ENCODE measurements around the gene GBGT1. TPM values are rescaled to one million over a fixed set of nuclear protein-coding genes. Genes with fewer than 3 reads are reported as not detected.

GBGT1 gene
- polyA plus RNA-seq, 1 donor from 2014 or later, result not detected

DNA sequence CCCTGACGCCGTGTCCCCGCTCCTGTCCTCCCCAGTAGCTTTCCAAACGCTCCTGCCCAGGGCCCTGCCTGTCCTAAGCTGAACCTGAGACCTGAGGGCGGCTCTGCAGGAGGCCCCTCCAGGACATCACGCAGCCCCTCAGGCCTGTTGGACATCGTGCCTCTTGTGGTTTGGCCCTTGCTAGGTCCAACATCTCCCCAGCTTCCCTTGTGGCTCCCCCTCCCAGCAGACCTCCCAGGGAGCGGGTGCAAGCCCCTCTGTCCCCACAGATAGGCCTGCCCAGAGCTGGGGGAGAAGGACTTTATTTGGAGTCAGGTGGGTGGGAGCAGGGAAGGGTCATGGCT lies 41.3 kb upstream of the GBGT1 start:
- H3K27ac ChIP-seq (ENCODE audit: low read length), result no peak overlapping the region
- TF ChIP-seq, protein P1, sequence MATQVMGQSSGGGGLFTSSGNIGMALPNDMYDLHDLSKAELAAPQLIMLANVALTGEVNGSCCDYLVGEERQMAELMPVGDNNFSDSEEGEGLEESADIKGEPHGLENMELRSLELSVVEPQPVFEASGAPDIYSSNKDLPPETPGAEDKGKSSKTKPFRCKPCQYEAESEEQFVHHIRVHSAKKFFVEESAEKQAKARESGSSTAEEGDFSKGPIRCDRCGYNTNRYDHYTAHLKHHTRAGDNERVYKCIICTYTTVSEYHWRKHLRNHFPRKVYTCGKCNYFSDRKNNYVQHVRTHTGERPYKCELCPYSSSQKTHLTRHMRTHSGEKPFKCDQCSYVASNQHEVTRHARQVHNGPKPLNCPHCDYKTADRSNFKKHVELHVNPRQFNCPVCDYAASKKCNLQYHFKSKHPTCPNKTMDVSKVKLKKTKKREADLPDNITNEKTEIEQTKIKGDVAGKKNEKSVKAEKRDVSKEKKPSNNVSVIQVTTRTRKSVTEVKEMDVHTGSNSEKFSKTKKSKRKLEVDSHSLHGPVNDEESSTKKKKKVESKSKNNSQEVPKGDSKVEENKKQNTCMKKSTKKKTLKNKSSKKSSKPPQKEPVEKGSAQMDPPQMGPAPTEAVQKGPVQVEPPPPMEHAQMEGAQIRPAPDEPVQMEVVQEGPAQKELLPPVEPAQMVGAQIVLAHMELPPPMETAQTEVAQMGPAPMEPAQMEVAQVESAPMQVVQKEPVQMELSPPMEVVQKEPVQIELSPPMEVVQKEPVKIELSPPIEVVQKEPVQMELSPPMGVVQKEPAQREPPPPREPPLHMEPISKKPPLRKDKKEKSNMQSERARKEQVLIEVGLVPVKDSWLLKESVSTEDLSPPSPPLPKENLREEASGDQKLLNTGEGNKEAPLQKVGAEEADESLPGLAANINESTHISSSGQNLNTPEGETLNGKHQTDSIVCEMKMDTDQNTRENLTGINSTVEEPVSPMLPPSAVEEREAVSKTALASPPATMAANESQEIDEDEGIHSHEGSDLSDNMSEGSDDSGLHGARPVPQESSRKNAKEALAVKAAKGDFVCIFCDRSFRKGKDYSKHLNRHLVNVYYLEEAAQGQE (IDR thresholded peaks at IDR 0.05; ENCODE audit: borderline replicate concordance), result no peak
- TF ChIP-seq EZH2 (IDR thresholded peaks at IDR 0.05; ENCODE audit: borderline replicate concordance, insufficient read depth, low read length, poor library complexity, severe bottlenecking) (no peak), POLR2AphosphoS5 (IDR thresholded peaks at IDR 0.05) (no peak), SMC3 (conservative IDR thresholded peaks at IDR 0.05; ENCODE audit: poor library complexity) (no peak), EP300 (conservative IDR thresholded peaks at IDR 0.05; ENCODE audit: poor library complexity, severe bottlenecking) (no peak), MXI1 (conservative IDR thresholded peaks at IDR 0.05; ENCODE audit: poor library complexity, severe bottlenecking) (no peak), RAD21 (conservative IDR thresholded peaks at IDR 0.05) (no peak), TAF1 (IDR thresholded peaks at IDR 0.05; ENCODE audit: low read depth) (no peak)
- TF ChIP-seq, protein P2, sequence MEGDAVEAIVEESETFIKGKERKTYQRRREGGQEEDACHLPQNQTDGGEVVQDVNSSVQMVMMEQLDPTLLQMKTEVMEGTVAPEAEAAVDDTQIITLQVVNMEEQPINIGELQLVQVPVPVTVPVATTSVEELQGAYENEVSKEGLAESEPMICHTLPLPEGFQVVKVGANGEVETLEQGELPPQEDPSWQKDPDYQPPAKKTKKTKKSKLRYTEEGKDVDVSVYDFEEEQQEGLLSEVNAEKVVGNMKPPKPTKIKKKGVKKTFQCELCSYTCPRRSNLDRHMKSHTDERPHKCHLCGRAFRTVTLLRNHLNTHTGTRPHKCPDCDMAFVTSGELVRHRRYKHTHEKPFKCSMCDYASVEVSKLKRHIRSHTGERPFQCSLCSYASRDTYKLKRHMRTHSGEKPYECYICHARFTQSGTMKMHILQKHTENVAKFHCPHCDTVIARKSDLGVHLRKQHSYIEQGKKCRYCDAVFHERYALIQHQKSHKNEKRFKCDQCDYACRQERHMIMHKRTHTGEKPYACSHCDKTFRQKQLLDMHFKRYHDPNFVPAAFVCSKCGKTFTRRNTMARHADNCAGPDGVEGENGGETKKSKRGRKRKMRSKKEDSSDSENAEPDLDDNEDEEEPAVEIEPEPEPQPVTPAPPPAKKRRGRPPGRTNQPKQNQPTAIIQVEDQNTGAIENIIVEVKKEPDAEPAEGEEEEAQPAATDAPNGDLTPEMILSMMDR (IDR thresholded peaks at IDR 0.05; ENCODE audit: poor library complexity, severe bottlenecking), result no peak

DNA sequence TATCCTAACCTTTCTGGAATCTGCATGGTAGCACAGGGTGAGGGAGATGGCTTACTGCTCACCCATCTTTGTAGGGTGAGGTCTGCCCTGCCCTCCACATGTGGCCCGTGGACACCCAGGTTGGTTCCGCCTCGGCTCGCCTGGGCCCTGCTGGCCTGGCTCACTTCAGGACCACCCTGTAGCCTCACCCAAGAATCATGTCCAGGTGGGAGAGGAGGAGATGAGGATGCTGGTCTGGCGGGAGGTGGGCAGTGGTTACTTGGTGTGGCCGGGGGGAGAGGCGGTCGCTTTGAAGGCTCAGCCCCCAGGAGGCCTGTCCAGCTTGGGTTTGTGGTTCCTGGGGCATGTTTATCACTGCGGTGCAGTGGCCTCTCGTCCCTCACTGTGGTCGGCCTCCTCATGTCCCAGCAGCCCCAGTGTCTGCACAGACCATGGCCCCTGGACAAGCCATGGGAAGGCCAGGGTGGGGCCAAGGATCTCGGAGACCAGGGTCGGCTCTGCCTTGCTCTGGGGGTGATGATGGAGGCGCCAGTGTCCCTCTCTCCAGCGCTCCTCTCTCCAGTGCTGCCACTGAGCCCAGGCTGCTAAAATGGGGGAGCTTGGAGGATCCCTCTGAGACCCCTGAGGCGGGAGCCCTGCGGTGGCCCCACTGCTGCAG lies 40.8 kb upstream of the GBGT1 start:
- Histone ChIP-seq H3F3A (ENCODE audit: insufficient read depth, low read length, poor library complexity, severe bottlenecking) (no peaks in the 10 kb centered on the region), H3K9me3 (ENCODE audit: low read length) (no peaks in the 10 kb centered on the region), H2AFZ (ENCODE audit: low read depth, low read length) (no peak overlapping the region), H3K79me2 (replicated peaks; ENCODE audit: insufficient read depth, low read length) (no peaks in the 10 kb centered on the region), H3K27me3 (ENCODE audit: insufficient read depth, low read depth, low read length) (no peaks in the 10 kb centered on the region), H3K36me3 (ENCODE audit: insufficient read depth, low read length) (no peaks in the 10 kb centered on the region), H3K4me2 (ENCODE audit: low read length) (no peak overlapping the region), H3K9ac (ENCODE audit: low read length) (no peak overlapping the region), H3K27ac (ENCODE audit: low read length) (no peak overlapping the region), H3K4me3 (ENCODE audit: low read length) (no peak overlapping the region), H3K9me2 (ENCODE audit: insufficient read depth, low read length) (no peaks in the 10 kb centered on the region), H4K20me1 (ENCODE audit: insufficient read depth) (no peaks in the 10 kb centered on the region)
- TF ChIP-seq SMC3 (conservative IDR thresholded peaks at IDR 0.05; ENCODE audit: poor library complexity) (no peak), TAF1 (IDR thresholded peaks at IDR 0.05; ENCODE audit: low read depth) (no peak), EZH2 (IDR thresholded peaks at IDR 0.05; ENCODE audit: borderline replicate concordance, insufficient read depth, low read length, poor library complexity, severe bottlenecking) (no peak), POLR2AphosphoS5 (IDR thresholded peaks at IDR 0.05) (no peak), RAD21 (conservative IDR thresholded peaks at IDR 0.05) (no peak)
- TF ChIP-seq, protein P2 (IDR thresholded peaks at IDR 0.05; ENCODE audit: poor library complexity, severe bottlenecking), result no peak
- TF ChIP-seq, protein P1 (IDR thresholded peaks at IDR 0.05; ENCODE audit: borderline replicate concordance), result no peak

More for the DNA sequence above, 41.3 kb upstream of the GBGT1 start:
- Histone ChIP-seq H3F3A (ENCODE audit: insufficient read depth, low read length, poor library complexity, severe bottlenecking) (no peaks in the 10 kb centered on the region), H4K20me1 (ENCODE audit: insufficient read depth) (no peaks in the 10 kb centered on the region), H3K79me2 (replicated peaks; ENCODE audit: insufficient read depth, low read length) (no peaks in the 10 kb centered on the region), H3K9me3 (ENCODE audit: low read length) (no peaks in the 10 kb centered on the region), H3K9ac (ENCODE audit: low read length) (no peak overlapping the region), H3K36me3 (ENCODE audit: insufficient read depth, low read length) (no peaks in the 10 kb centered on the region), H3K9me2 (ENCODE audit: insufficient read depth, low read length) (no peaks in the 10 kb centered on the region), H2AFZ (ENCODE audit: low read depth, low read length) (no peak overlapping the region), H3K27me3 (ENCODE audit: insufficient read depth, low read depth, low read length) (no peaks in the 10 kb centered on the region), H3K4me2 (ENCODE audit: low read length) (no peak overlapping the region), H3K4me3 (ENCODE audit: low read length) (no peak overlapping the region)
